Measurements from ENCODE around the gene SUSD6. TPM values are rescaled to one million over a fixed set of nuclear protein-coding genes. Genes with fewer than 3 reads are reported as not detected.

The SUSD6 gene
- total RNA-seq, 1 experiment from 2014 or later, result 3.7 TPM

DNA sequence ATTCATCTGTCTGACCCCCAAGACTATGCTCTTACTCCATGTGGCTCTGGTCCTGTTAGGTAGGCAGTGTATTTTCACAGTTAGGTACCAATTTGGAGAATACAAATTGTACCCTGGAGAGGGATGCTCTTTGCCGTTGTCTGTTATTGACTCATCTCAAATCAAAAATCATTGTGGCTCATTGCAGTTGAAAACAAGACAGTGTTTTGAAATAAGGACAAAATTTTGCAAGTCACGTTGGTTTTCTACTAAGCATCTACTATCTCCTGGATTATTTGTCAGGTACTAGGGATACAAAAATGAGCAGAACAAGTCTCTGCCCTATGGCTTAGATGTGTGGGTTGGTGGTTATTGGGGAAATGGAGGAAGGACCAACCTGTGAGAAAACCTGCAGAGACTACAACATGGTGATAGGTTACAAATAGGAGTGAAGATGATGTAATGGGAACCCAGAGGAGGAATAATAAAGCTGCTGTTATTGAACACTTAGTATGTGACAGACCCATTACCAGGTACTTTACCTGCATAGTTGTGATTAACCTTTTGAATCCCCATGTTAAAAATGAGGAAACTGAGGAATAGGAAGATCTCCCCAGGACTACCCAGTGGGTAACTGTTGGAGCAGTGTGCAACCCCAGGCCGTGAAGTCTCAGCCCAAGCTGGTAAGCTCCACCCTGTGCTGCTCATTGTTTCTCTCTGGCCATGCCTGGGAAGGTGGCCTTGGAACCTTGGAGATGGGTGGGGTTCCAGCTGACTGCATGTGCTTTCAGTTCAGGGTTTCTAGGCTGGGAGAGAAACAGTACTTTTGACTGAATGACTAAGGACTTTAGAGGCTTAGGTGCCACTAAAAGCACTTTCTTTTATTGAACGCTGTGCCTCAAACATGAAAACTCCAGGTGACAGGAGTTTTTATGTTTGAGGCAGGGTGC, 82.7 kb downstream of the SUSD6 start:
- Histone ChIP-seq H3K79me2 (ENCODE audit: insufficient read depth, low read length) (0 out of 2 replicates have a peak, but pooled peaks cover 2% of the 10 kb centered on the region), H3K27me3 (ENCODE audit: insufficient read depth, low read length) (no peaks in the 10 kb centered on the region), H3K56ac (ENCODE audit: insufficient read length, low read depth, low read length) (no peak overlapping the region), H2BK120ac (ENCODE audit: low read depth, low read length, poor library complexity, severe bottlenecking) (no peak overlapping the region), H2BK15ac (ENCODE audit: low read depth, low read length) (no peak overlapping the region), H3K23ac (ENCODE audit: insufficient read length, low read depth, low read length) (no peak overlapping the region), H3K4ac (ENCODE audit: low read depth, low read length) (no peak overlapping the region), H3K9me3 (ENCODE audit: control insufficient read depth, low read depth, low read length) (no peaks in the 10 kb centered on the region), H3K4me2 (ENCODE audit: insufficient read depth, insufficient read length, low read length) (no peak overlapping the region), H3K23me2 (ENCODE audit: insufficient read length, low read depth, low read length, poor library complexity, severe bottlenecking) (no peaks in the 10 kb centered on the region), H2AK5ac (ENCODE audit: insufficient read length, low read length) (no peak overlapping the region), H3K27ac (ENCODE audit: insufficient read length, low read depth, low read length) (no peak overlapping the region), H4K20me1 (ENCODE audit: control insufficient read depth, insufficient read depth, insufficient read length) (no peaks in the 10 kb centered on the region), H4K8ac (replicated peaks; ENCODE audit: insufficient read length, low read depth, low read length) (no peak overlapping the region), H3K18ac (ENCODE audit: insufficient read length, low read depth, low read length) (no peak overlapping the region), H4K91ac (ENCODE audit: insufficient read length, low read depth, low read length) (no peak overlapping the region), H2BK5ac (ENCODE audit: insufficient read length, low read length) (no peak overlapping the region), H3K79me1 (ENCODE audit: insufficient read depth, low read depth, low read length, poor library complexity, severe bottlenecking) (no peaks in the 10 kb centered on the region), H4K5ac (ENCODE audit: insufficient read length, low read depth, low read length) (no peak overlapping the region), H2BK20ac (ENCODE audit: low read depth, low read length, poor library complexity, severe bottlenecking) (no peak overlapping the region), H3K14ac (ENCODE audit: insufficient read depth, low read length) (no peak overlapping the region), H3K9ac (ENCODE audit: extremely low read depth, insufficient read length, low read length) (no peak overlapping the region), H3K4me1 (ENCODE audit: insufficient read depth, low read length) (peaks cover 12% of the 10 kb centered on the region; the same call in 1 of the 2 replicates), H2BK12ac (ENCODE audit: insufficient read length, low read depth, low read length) (no peak overlapping the region), H3T11ph (ENCODE audit: low read length) (no peak overlapping the region), H2AFZ (ENCODE audit: low read length) (no peak overlapping the region)
- Mint-ChIP-seq H3K4me3 (no peak overlapping the region), H3K4me1 (peaks cover 56 to 58% of the 10 kb centered on the region in 2 experiments), H3K36me3 (ENCODE audit: insufficient read depth in 1 of 3, low read depth in 3 of 3) (no peaks in the 10 kb centered on the region), H3K27me3 (ENCODE audit: low read depth) (no peaks in the 10 kb centered on the region), H3K9me3 (no peaks in the 10 kb centered on the region), H3K27ac (peak overlapping the region in 1 of 3 experiments; percentile 46; a peak in 2 of 7 replicates)
- TF ChIP-seq, protein P1, sequence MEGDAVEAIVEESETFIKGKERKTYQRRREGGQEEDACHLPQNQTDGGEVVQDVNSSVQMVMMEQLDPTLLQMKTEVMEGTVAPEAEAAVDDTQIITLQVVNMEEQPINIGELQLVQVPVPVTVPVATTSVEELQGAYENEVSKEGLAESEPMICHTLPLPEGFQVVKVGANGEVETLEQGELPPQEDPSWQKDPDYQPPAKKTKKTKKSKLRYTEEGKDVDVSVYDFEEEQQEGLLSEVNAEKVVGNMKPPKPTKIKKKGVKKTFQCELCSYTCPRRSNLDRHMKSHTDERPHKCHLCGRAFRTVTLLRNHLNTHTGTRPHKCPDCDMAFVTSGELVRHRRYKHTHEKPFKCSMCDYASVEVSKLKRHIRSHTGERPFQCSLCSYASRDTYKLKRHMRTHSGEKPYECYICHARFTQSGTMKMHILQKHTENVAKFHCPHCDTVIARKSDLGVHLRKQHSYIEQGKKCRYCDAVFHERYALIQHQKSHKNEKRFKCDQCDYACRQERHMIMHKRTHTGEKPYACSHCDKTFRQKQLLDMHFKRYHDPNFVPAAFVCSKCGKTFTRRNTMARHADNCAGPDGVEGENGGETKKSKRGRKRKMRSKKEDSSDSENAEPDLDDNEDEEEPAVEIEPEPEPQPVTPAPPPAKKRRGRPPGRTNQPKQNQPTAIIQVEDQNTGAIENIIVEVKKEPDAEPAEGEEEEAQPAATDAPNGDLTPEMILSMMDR (conservative IDR thresholded peaks at IDR 0.05), result no peak
- no peak for DNase-seq
- no CpG with 5 or more reads among the region's 4 CpGs for WGBS (ENCODE audit: extremely low coverage, insufficient read length, low lambda C conversion rate)
